Right lobe of liver (tissue), 4 donors: Measurements from ENCODE around the gene MYLK.

Experiments used
- POLR2A ChIP-seq: fragments of 450-650 bp; IDR thresholded peaks from one replicate; pipeline ENCODE4 v1.6.1; 2017; ENCODE audit warnings: antibody characterized with exemption, mild to moderate bottlenecking
- TF ChIP-seq, protein P1 (sequence below), 4 donors: fragments of 200-600 bp in 3 of 4; fragments of 450-650 bp in 1 of 4; IDR thresholded peaks; one replicate each; pipeline versions ENCODE4 v1.5.1 to v1.8.0; 2016 to 2022; ENCODE audit warnings: antibody characterized with exemption in 4 of 4, mild to moderate bottlenecking in 2 of 4
- donor health status: DM: no; HTN: no; CAD: no.
- donor health status: DM: no; HTN: no; CAD: no.
- donor health status: DM: no; HTN: yes; CAD: no.

DNA sequence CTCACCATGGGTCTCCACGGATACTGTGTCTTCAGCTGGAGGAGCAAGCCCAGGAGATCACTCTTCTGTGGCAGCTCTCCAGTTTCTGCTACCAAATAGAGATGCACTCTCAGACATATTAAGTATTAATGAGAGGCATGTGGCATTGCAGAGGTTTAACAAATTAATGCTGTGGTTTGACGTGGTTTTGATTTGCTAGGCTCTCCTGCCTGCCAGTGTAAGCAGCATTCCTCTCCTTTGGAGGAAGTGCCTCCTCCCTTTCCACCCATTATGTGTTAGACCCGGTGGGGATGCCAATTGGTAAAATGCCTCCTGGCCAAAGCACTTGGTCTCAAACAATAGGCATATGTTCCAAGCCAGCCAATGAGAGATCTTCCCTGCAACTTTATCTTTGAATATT, 124.8 kb downstream of the MYLK start:
- TF ChIP-seq, protein P1, sequence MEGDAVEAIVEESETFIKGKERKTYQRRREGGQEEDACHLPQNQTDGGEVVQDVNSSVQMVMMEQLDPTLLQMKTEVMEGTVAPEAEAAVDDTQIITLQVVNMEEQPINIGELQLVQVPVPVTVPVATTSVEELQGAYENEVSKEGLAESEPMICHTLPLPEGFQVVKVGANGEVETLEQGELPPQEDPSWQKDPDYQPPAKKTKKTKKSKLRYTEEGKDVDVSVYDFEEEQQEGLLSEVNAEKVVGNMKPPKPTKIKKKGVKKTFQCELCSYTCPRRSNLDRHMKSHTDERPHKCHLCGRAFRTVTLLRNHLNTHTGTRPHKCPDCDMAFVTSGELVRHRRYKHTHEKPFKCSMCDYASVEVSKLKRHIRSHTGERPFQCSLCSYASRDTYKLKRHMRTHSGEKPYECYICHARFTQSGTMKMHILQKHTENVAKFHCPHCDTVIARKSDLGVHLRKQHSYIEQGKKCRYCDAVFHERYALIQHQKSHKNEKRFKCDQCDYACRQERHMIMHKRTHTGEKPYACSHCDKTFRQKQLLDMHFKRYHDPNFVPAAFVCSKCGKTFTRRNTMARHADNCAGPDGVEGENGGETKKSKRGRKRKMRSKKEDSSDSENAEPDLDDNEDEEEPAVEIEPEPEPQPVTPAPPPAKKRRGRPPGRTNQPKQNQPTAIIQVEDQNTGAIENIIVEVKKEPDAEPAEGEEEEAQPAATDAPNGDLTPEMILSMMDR (IDR thresholded peaks at IDR 0.05): no peak
- TF ChIP-seq POLR2A: no peak
